Caco-2 (cell line): ENCODE data around the gene TMEM205. TPM values are rescaled to one million over a fixed set of nuclear protein-coding genes. Genes with fewer than 3 reads are reported as not detected.

Experiments used
- BruUV-seq: library from RNA; stranded (reverse); fragments of 400-500 nt; replicated peaks from 2 replicates; lab custom pipeline; 2021; lab: Mats Ljungman, UMichigan
- CTCF ChIA-PET: fragments of 300-600 bp; sonication (Branson Sonifier 250); formaldehyde crosslinking; loops from one replicate; lab custom pipeline; 2022; ENCODE audit warnings: antibody characterized with exemption; lab: Charles Lee
- POLR2A ChIA-PET: fragments of 300-600 bp; sonication (Branson Sonifier 250); formaldehyde crosslinking; loops from one replicate; lab custom pipeline; 2022; ENCODE audit warnings: antibody characterized with exemption; lab: Charles Lee
- DNase-seq, 2 experiments: peaks; one replicate each; pipeline versions ENCODE4 v3.0.0 to v3.0.0-alpha.2; 2020 to 2022
- H3K27me3 ChIP-seq: replicated peaks from 2 replicates; pipeline ENCODE4 v1.6.0; 2011; ENCODE audit warnings: low read length; ENCODE audit not compliant: control insufficient read depth, insufficient read depth
- H3K36me3 ChIP-seq: 2 replicates; pipeline ENCODE4 v1.5.1; 2011; ENCODE audit warnings: low read length; ENCODE audit not compliant: control insufficient read depth, insufficient read depth
- H3K4me1 ChIP-seq: fragments of 250-450 bp; sonication (Bioruptor Pico); 2 replicates; pipeline ENCODE4 v1.5.1; 2020; ENCODE audit warnings: mild to moderate bottlenecking
- H3K4me3 ChIP-seq: 2 replicates; pipeline ENCODE4 v1.5.1; 2011; ENCODE audit warnings: low read depth, mild to moderate bottlenecking, control low read depth, low read length
- H3K9me3 ChIP-seq: fragments of 250-450 bp; sonication (Bioruptor Pico); 2 replicates; pipeline ENCODE4 v1.5.1; 2020; ENCODE audit warnings: mild to moderate bottlenecking, moderate library complexity
- H3K27ac Mint-ChIP-seq: one replicate; pipeline ENCODE4 v1.8.0; 2022; ENCODE audit warnings: mixed read lengths; ENCODE audit not compliant: unreplicated experiment
- H3K27me3 Mint-ChIP-seq: one replicate; pipeline ENCODE4 v1.8.0; 2022; ENCODE audit warnings: mixed read lengths; ENCODE audit not compliant: insufficient read depth, unreplicated experiment
- H3K36me3 Mint-ChIP-seq: one replicate; pipeline ENCODE4 v1.8.0; 2022; ENCODE audit warnings: mild to moderate bottlenecking, mixed read lengths; ENCODE audit not compliant: insufficient read depth, unreplicated experiment
- H3K4me1 Mint-ChIP-seq: one replicate; pipeline ENCODE4 v1.8.0; 2022; ENCODE audit warnings: low read depth, mixed read lengths; ENCODE audit not compliant: unreplicated experiment
- H3K4me3 Mint-ChIP-seq: one replicate; pipeline ENCODE4 v1.8.0; 2022; ENCODE audit warnings: mild to moderate bottlenecking, moderate library complexity, mixed read lengths; ENCODE audit not compliant: unreplicated experiment
- H3K9me3 Mint-ChIP-seq: one replicate; pipeline ENCODE4 v1.8.0; 2022; ENCODE audit warnings: mixed read lengths; ENCODE audit not compliant: unreplicated experiment
- intact Hi-C: fragments of 100-400 bp; cut with micrococcal nuclease; formaldehyde crosslinking; loops from one replicate; pipeline ENCODE4 v1.10.0; 2022; ENCODE audit not compliant: unreplicated experiment
- total RNA-seq: library from RNA; stranded (reverse); gene quantifications from 2 replicates; pipeline ENCODE4 v1.2.3, GENCODE V29; 2022
- TF ChIP-seq, protein P1 (sequence below), 2 experiments: fragments of 200-600 bp in 1 of 2; IDR thresholded peaks; 1 replicate in 1 of 2; 2 replicates in 1 of 2; pipeline versions ENCODE4 v1.5.1 to v1.8.0; 2011 to 2022; ENCODE audit warnings: antibody characterized with exemption in 1 of 2, control low read depth in 1 of 2, inconsistent platforms in 1 of 2, low read depth in 1 of 2, low read length in 1 of 2, mild to moderate bottlenecking in 1 of 2, moderate library complexity in 1 of 2; ENCODE audit not compliant: insufficient read depth in 1 of 2, severe bottlenecking in 1 of 2, unreplicated experiment in 1 of 2

Gene TMEM205
- total RNA-seq, 1 experiment from 2014 or later: 68.3 TPM

- H3K9me3 ChIP-seq: no peaks in the 10 kb centered on the region
- no peak overlapping the region for H3K4me3 Mint-ChIP-seq
- no peaks in the 10 kb centered on the region for H3K27me3 Mint-ChIP-seq
- no peaks in the 10 kb centered on the region for H3K4me1 ChIP-seq
- no peaks in the 10 kb centered on the region for H3K27me3 ChIP-seq
- no peaks in the 10 kb centered on the region for H3K9me3 Mint-ChIP-seq
- ChIA-PET CTCF (no interaction called here), POLR2A (no interaction called here)
- no peak for DNase-seq
- intact Hi-C loops: no loop called here
- TF ChIP-seq, protein P1, sequence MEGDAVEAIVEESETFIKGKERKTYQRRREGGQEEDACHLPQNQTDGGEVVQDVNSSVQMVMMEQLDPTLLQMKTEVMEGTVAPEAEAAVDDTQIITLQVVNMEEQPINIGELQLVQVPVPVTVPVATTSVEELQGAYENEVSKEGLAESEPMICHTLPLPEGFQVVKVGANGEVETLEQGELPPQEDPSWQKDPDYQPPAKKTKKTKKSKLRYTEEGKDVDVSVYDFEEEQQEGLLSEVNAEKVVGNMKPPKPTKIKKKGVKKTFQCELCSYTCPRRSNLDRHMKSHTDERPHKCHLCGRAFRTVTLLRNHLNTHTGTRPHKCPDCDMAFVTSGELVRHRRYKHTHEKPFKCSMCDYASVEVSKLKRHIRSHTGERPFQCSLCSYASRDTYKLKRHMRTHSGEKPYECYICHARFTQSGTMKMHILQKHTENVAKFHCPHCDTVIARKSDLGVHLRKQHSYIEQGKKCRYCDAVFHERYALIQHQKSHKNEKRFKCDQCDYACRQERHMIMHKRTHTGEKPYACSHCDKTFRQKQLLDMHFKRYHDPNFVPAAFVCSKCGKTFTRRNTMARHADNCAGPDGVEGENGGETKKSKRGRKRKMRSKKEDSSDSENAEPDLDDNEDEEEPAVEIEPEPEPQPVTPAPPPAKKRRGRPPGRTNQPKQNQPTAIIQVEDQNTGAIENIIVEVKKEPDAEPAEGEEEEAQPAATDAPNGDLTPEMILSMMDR (IDR thresholded peaks at IDR 0.05; ENCODE audit: insufficient read depth in 1 of 2, low read depth in 1 of 2, low read length in 1 of 2, severe bottlenecking in 1 of 2, unreplicated experiment in 1 of 2): no peak
- H3K27ac Mint-ChIP-seq: no peak overlapping the region
- H3K36me3 Mint-ChIP-seq: no peaks in the 10 kb centered on the region
- no peak overlapping the region for H3K4me3 ChIP-seq
- peaks cover 6% of the 10 kb centered on the region for H3K4me1 Mint-ChIP-seq
- BruUV-seq: no TSS peak
- H3K36me3 ChIP-seq: no peaks in the 10 kb centered on the region
Observed at GRCh38 chr19:11299946-11300810, 45.9 kb downstream of the TMEM205 start.

DNA sequence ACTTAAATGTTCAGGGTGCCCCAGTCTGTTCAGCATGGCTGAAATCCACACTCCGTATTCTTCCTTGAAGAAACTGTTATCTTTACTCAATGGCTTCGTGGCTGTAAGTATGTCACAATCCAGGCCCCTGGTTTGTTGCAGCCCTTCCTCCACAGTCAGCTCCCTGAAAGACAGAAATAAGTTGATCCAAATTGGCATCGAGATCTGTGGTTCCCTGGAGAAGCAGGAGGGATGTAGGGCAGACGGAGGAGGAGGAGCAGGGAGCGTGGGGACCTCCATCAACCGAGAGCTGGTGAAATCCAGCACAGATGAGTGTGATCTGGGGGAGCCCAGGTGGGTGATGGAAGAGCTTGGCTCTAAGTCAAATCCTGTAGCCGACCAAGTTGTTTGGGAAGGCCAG is 49.8 kb downstream of the TMEM205 start:
- intact Hi-C loops: no loop called here
- no peaks in the 10 kb centered on the region for H3K9me3 Mint-ChIP-seq
- H3K27me3 ChIP-seq: no peaks in the 10 kb centered on the region
- no peaks in the 10 kb centered on the region for H3K27me3 Mint-ChIP-seq
- no peak overlapping the region for H3K4me3 Mint-ChIP-seq
- ChIA-PET CTCF (no interaction called here), POLR2A (no interaction called here)
- peaks cover 14% of the 10 kb centered on the region for H3K4me1 Mint-ChIP-seq
- H3K4me1 ChIP-seq: no peaks in the 10 kb centered on the region
- no peaks in the 10 kb centered on the region for H3K9me3 ChIP-seq
- BruUV-seq: no TSS peak
- no peak for DNase-seq
- H3K4me3 ChIP-seq: no peak overlapping the region
- TF ChIP-seq, protein P1 (IDR thresholded peaks at IDR 0.05; ENCODE audit: insufficient read depth in 1 of 2, low read depth in 1 of 2, low read length in 1 of 2, severe bottlenecking in 1 of 2, unreplicated experiment in 1 of 2): no peak
- H3K36me3 Mint-ChIP-seq: no peaks in the 10 kb centered on the region
- H3K27ac Mint-ChIP-seq: no peak overlapping the region
- H3K36me3 ChIP-seq: no peaks in the 10 kb centered on the region

DNA sequence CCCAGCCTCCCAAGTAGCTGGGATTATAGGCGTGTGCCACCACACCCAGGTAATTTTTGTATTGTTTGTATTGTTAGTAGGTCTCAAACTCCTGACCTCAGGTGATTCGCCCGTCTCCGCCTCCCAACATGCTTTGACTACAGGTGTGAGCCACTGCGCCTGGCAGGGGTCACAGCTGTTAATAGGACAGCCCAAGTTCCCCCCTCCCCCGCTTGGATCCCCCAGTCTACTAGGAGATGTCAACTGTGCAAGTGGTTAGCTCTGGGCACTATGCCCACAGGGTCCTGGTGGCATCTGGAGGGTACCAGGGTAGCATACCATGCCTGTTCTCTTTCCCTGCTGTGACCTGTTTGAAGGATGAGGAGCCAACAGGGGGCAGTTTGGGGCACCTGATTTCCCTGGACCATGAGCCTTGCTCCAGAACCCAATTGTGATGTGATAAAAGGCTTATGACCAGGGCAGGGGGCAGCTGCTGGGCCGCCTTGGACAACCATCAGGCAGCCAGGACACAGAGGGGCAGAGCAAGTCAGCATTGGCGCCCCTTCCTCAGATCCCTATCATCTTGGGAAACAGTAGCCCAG is 50.3 kb downstream of the TMEM205 start, which contains the start of gene TSPAN16:
TSPAN16 (plus strand) TSS at position 496 of the 581 bp plus-strand sequence. CDS start 138 bp downstream, outside the sequence.
- intact Hi-C loops: loop anchor here (2.0 kb wide), 1 partner anchor 85 kb away; no protein-coding TSS in a partner anchor
- Mint-ChIP-seq H3K4me1 (peaks cover 14% of the 10 kb centered on the region), H3K36me3 (no peaks in the 10 kb centered on the region), H3K9me3 (no peaks in the 10 kb centered on the region), H3K27ac (no peak within 1 kb of the TSS), H3K27me3 (no peaks in the 10 kb centered on the region), H3K4me3 (no peak within 1 kb of the TSS)
- no peaks in the 10 kb centered on the region for H3K27me3 ChIP-seq
- ChIA-PET POLR2A (no interaction called here), CTCF (no interaction called here)
- H3K36me3 ChIP-seq: no peaks in the 10 kb centered on the region
- H3K4me3 ChIP-seq: no peak within 1 kb of the TSS
- DNase-seq: no peak
- TF ChIP-seq, protein P1 (IDR thresholded peaks at IDR 0.05; ENCODE audit: insufficient read depth in 1 of 2, low read depth in 1 of 2, low read length in 1 of 2, severe bottlenecking in 1 of 2, unreplicated experiment in 1 of 2): no peak
- no peaks in the 10 kb centered on the region for H3K4me1 ChIP-seq
- no peaks in the 10 kb centered on the region for H3K9me3 ChIP-seq
- BruUV-seq: no TSS peak
